ENCODE data around the gene SLC16A12.
A peak's percentile ranks its signal among the peaks of the same experiment; 100 is the strongest.

Gene SLC16A12

GRCh38 chr10:89513206-89513605, 22.2 kb downstream of the SLC16A12 start:
- no peaks in the 10 kb centered on the region for H3K36me3 ChIP-seq (ENCODE audit: control insufficient read depth, insufficient read depth, low read length)
- no peaks in the 10 kb centered on the region for H3K27me3 ChIP-seq (ENCODE audit: control insufficient read depth, insufficient read depth, low read length)
- no peak overlapping the region for H3K4me3 ChIP-seq (ENCODE audit: low read depth, low read length)
- no peak overlapping the region for H3K27ac ChIP-seq (ENCODE audit: low read depth, low read length)
- no peak overlapping the region for H3K9ac ChIP-seq (ENCODE audit: low read depth, low read length)
- H3K9me3 ChIP-seq (ENCODE audit: control insufficient read depth, insufficient read depth, low read length), result no peaks in the 10 kb centered on the region; the same call in 1 of the 2 replicates
- peaks cover 11% of the 10 kb centered on the region for H3K4me1 ChIP-seq (ENCODE audit: control insufficient read depth, insufficient read depth, low read length)

DNA sequence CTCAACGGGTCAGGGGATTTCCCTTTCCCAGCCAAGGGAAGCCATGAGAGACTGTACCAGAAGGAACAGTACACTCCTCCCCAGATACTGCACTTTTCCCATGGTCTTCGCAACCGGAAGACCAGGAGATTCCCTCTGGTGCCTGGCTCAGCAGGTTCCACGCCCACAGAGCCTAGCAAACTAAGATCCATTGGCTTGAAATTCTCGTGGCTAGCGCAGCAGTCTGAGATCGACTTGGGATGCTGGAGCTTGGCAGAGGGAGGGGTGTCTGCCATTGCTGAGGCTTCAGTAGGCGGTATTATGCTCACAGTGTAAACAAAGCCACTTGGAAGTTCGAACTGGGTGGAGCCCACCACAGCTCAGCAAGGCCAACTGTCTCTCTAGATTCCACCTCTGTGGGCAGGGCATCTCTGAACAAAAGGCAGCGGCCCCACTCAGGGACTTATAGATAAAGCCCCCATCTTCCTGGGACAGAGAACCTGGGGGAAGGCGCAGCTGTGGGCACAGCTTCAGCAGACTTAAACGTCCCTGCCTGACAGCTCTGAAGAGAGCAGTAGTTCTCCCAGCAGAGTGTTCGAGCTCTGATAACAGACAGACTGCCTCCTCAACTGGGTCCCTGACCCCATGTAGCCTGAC, 29.6 kb downstream of the SLC16A12 start:
- Histone ChIP-seq H3K9ac (ENCODE audit: low read depth, low read length) (no peak overlapping the region), H3K4me1 (ENCODE audit: control insufficient read depth, insufficient read depth, low read length) (no peaks in the 10 kb centered on the region), H3K27ac (ENCODE audit: low read depth, low read length) (no peak overlapping the region), H3K36me3 (ENCODE audit: control insufficient read depth, insufficient read depth, low read length) (no peaks in the 10 kb centered on the region), H3K9me3 (ENCODE audit: control insufficient read depth, insufficient read depth, low read length) (no peaks in the 10 kb centered on the region; the same call in 1 of the 2 replicates), H3K27me3 (ENCODE audit: control insufficient read depth, insufficient read depth, low read length) (no peaks in the 10 kb centered on the region), H3K4me3 (ENCODE audit: low read depth, low read length) (no peak overlapping the region)

DNA sequence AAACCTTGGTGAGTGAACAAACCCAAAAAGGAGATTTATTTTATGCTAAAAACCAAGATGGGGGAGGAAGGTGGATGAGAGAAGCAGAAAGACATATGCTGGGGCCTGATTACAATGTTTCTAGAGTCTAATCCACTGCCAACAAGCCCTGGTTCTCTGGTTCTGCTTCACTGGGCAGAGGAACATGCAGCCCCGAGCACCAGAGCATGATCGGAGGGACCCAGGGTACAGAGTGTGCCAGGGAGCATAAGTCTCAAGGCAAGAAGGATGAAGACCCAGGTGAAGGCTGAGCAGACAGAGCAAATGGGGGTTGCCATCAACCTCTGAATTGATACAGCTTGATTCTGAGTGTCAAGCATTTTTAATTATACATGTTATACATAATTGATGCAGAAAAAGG, 30.7 kb downstream of the SLC16A12 start:
- Histone ChIP-seq H3K27ac (ENCODE audit: low read depth, low read length) (no peak overlapping the region), H3K27me3 (ENCODE audit: control insufficient read depth, insufficient read depth, low read length) (no peaks in the 10 kb centered on the region), H3K9me3 (ENCODE audit: control insufficient read depth, insufficient read depth, low read length) (no peaks in the 10 kb centered on the region), H3K9ac (ENCODE audit: low read depth, low read length) (no peak overlapping the region), H3K4me1 (ENCODE audit: control insufficient read depth, insufficient read depth, low read length) (no peaks in the 10 kb centered on the region), H3K4me3 (ENCODE audit: low read depth, low read length) (no peak overlapping the region), H3K36me3 (ENCODE audit: control insufficient read depth, insufficient read depth, low read length) (no peaks in the 10 kb centered on the region)

DNA sequence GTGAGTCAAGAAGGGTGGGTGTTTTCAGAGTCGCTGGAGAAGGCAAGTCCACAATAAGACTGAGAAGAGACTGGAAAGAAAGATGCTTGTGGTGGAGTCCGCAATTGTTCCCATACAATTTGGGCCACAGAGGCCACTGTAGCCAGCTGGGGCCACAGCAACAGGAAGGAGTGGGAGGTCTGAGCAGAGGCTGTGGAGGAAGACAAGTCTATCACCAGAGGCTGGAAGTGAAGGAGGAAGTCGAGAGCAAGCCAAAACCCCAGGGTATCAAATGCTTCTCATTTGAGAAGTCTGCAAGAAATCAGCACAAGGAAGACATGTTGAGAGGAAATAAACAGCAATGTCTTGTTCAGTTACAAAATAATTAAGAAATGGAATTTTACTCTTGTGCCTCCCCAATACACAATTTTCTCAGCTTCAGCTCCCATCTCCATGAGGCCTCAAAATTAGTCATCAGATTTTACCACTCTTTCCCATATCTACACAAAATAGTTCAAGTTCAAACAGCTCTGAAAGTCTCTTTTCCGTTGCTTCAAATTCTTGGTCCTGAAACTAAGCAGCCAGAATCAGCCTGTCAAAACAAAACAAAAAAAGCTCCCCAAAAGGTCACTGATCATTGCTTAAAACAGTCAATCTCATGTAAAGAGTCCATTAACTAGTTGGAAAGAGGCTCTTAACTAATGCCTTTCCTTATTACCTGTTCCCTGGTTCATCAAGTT, 31.6 kb downstream of the SLC16A12 start:
- Histone ChIP-seq H3K4me3 (ENCODE audit: low read depth, low read length) (no peak overlapping the region), H3K27ac (ENCODE audit: low read depth, low read length) (no peak overlapping the region), H3K27me3 (ENCODE audit: control insufficient read depth, insufficient read depth, low read length) (no peaks in the 10 kb centered on the region), H3K9ac (ENCODE audit: low read depth, low read length) (no peak overlapping the region), H3K4me1 (ENCODE audit: control insufficient read depth, insufficient read depth, low read length) (no peaks in the 10 kb centered on the region), H3K9me3 (ENCODE audit: control insufficient read depth, insufficient read depth, low read length) (no peaks in the 10 kb centered on the region), H3K36me3 (ENCODE audit: control insufficient read depth, insufficient read depth, low read length) (no peaks in the 10 kb centered on the region)

DNA sequence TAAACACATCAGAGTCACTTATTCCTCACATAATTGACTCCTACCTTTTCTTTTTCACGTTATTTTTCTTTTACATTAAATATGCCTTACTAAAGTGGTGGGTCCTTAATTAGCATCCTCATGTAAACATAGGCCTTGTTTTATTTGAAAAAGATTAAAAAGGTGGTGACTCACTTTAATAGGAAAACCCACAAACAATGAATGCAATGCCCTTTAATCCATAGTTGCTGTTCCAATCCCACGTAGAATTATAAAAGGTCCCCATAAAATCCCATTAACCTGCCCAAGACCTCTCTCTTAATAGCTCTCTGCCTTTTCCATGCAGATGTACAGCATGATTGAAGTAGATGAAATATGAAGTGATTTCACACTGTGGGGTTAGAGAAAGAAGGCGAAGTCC, 32.2 kb downstream of the SLC16A12 start:
- H3K4me1 ChIP-seq (ENCODE audit: control insufficient read depth, insufficient read depth, low read length), result no peaks in the 10 kb centered on the region
- no peaks in the 10 kb centered on the region for H3K9me3 ChIP-seq (ENCODE audit: control insufficient read depth, insufficient read depth, low read length)
- H3K36me3 ChIP-seq (ENCODE audit: control insufficient read depth, insufficient read depth, low read length), result no peaks in the 10 kb centered on the region
- no peaks in the 10 kb centered on the region for H3K27me3 ChIP-seq (ENCODE audit: control insufficient read depth, insufficient read depth, low read length)
- H3K4me3 ChIP-seq (ENCODE audit: low read depth, low read length), result no peak overlapping the region
- no peak overlapping the region for H3K27ac ChIP-seq (ENCODE audit: low read depth, low read length)
- H3K9ac ChIP-seq (ENCODE audit: low read depth, low read length), result no peak overlapping the region

GRCh38 chr10:89502549-89502948, 32.8 kb downstream of the SLC16A12 start:
- no peak overlapping the region for H3K27ac ChIP-seq (ENCODE audit: low read depth, low read length)
- no peaks in the 10 kb centered on the region for H3K36me3 ChIP-seq (ENCODE audit: control insufficient read depth, insufficient read depth, low read length)
- H3K27me3 ChIP-seq (ENCODE audit: control insufficient read depth, insufficient read depth, low read length), result no peaks in the 10 kb centered on the region
- H3K9me3 ChIP-seq (ENCODE audit: control insufficient read depth, insufficient read depth, low read length), result no peaks in the 10 kb centered on the region
- no peaks in the 10 kb centered on the region for H3K4me1 ChIP-seq (ENCODE audit: control insufficient read depth, insufficient read depth, low read length)
- H3K4me3 ChIP-seq (ENCODE audit: low read depth, low read length), result no peak overlapping the region
- H3K9ac ChIP-seq (ENCODE audit: low read depth, low read length), result no peak overlapping the region

DNA sequence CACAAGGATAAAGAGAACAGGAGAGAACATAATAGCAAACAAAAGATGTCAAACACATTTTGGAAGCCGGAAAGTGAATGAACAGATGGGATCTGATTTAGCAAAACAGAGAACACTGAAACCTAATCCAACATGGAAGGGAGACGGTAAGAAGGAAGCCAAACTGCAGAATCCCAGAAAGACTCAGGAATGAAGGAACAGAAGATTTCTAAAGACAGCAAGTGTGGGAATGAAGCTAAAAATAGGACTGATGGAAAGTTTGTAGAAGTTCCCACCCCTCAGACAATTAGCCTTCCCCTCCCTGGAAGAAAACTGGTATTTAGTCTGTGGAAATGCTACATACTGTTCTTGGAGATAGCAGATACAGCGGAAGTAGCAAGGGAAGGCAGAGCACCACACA, 40.8 kb downstream of the SLC16A12 start:
- H3K4me1 ChIP-seq (ENCODE audit: control insufficient read depth, insufficient read depth, low read length), result peaks cover 19% of the 10 kb centered on the region

DNA sequence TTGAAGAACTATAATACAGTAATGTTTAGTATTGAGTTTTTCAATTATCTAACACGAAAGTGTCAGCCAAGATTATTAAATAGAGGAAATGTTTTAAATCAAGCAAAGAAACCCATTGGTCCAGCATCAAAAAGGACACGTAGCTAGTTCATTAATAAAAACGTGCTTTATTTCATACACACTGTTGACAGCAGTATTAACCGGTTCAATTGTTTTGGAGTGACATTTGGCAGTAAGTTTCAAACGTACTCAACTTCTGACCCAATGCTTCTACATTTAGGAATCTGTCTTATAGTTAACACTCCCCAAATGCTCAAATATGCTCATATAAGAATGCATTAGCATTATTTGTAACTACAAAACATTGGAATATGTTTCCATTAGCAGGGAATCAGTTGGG, 41.3 kb downstream of the SLC16A12 start:
- H3K4me3 ChIP-seq (ENCODE audit: low read depth, low read length), result no peak overlapping the region
- H3K27me3 ChIP-seq (ENCODE audit: control insufficient read depth, insufficient read depth, low read length), result no peaks in the 10 kb centered on the region
- H3K9me3 ChIP-seq (ENCODE audit: control insufficient read depth, insufficient read depth, low read length), result no peaks in the 10 kb centered on the region
- no peaks in the 10 kb centered on the region for H3K36me3 ChIP-seq (ENCODE audit: control insufficient read depth, insufficient read depth, low read length)
- peaks cover 19% of the 10 kb centered on the region for H3K4me1 ChIP-seq (ENCODE audit: control insufficient read depth, insufficient read depth, low read length)
- no peak overlapping the region for H3K27ac ChIP-seq (ENCODE audit: low read depth, low read length)
- H3K9ac ChIP-seq (ENCODE audit: low read depth, low read length), result no peak overlapping the region

More for the DNA sequence above, 40.8 kb downstream of the SLC16A12 start:
- H3K36me3 ChIP-seq (ENCODE audit: control insufficient read depth, insufficient read depth, low read length), result no peaks in the 10 kb centered on the region
- no peak overlapping the region for H3K9ac ChIP-seq (ENCODE audit: low read depth, low read length)
- no peaks in the 10 kb centered on the region for H3K9me3 ChIP-seq (ENCODE audit: control insufficient read depth, insufficient read depth, low read length)
- no peak overlapping the region for H3K27ac ChIP-seq (ENCODE audit: low read depth, low read length)
- no peak overlapping the region for H3K4me3 ChIP-seq (ENCODE audit: low read depth, low read length)
- H3K27me3 ChIP-seq (ENCODE audit: control insufficient read depth, insufficient read depth, low read length), result no peaks in the 10 kb centered on the region

- Histone ChIP-seq H3K27ac (ENCODE audit: low read depth, low read length) (no peak overlapping the region), H3K9me3 (ENCODE audit: control insufficient read depth, insufficient read depth, low read length) (no peaks in the 10 kb centered on the region), H3K4me1 (ENCODE audit: control insufficient read depth, insufficient read depth, low read length) (peaks cover 19% of the 10 kb centered on the region), H3K4me3 (ENCODE audit: low read depth, low read length) (no peak overlapping the region), H3K36me3 (ENCODE audit: control insufficient read depth, insufficient read depth, low read length) (no peaks in the 10 kb centered on the region), H3K27me3 (ENCODE audit: control insufficient read depth, insufficient read depth, low read length) (no peaks in the 10 kb centered on the region), H3K9ac (ENCODE audit: low read depth, low read length) (no peak overlapping the region)
Measured at GRCh38 chr10:89491932-89492331, 43.5 kb downstream of the SLC16A12 start.

DNA sequence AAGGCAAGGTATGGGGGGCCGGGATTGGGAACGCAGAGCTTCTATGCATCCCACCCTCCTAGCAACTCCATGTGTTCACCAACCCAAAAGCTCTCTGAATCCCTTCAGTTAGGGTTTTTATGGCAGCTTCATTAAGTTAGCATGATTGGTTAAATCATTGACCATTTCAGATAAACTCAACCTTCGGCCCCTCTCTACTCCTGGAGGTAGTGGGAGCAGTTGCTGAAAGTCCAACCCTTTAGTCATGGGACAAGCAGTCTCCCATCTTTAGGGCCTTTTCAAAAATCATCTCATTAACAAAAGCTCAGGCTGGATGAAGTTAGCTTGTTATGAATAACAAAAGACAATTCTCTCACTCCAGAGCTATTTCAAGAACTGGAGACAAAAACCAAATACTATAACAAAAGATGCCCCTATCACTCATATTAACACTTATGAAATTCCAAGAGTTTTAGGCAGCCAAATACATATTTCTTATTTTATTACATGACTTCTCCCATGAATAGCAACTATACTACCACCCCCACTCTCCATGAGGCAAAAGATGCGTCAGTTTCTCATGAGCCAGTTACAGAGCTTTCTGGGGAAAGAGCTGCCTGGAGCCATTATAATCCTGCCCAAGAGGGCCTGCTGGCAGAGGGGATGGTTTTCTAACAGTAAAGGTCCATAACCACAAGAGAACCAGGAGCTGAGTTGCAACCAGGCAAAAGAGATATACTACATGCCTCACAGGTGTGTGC, 44.6 kb downstream of the SLC16A12 start:
- peaks cover 19% of the 10 kb centered on the region for H3K4me1 ChIP-seq (ENCODE audit: control insufficient read depth, insufficient read depth, low read length)
- peak overlapping the region; percentile 76 for H3K27ac ChIP-seq (ENCODE audit: low read depth, low read length)
- H3K9me3 ChIP-seq (ENCODE audit: control insufficient read depth, insufficient read depth, low read length), result no peaks in the 10 kb centered on the region
- no peak overlapping the region for H3K9ac ChIP-seq (ENCODE audit: low read depth, low read length)
- H3K36me3 ChIP-seq (ENCODE audit: control insufficient read depth, insufficient read depth, low read length), result no peaks in the 10 kb centered on the region
- no peaks in the 10 kb centered on the region for H3K27me3 ChIP-seq (ENCODE audit: control insufficient read depth, insufficient read depth, low read length)
- H3K4me3 ChIP-seq (ENCODE audit: low read depth, low read length), result no peak overlapping the region

- no peaks in the 10 kb centered on the region for H3K9me3 ChIP-seq (ENCODE audit: control insufficient read depth, insufficient read depth, low read length)
- no peak overlapping the region for H3K4me3 ChIP-seq (ENCODE audit: low read depth, low read length)
- H3K4me1 ChIP-seq (ENCODE audit: control insufficient read depth, insufficient read depth, low read length), result peaks cover 17% of the 10 kb centered on the region
- no peaks in the 10 kb centered on the region for H3K36me3 ChIP-seq (ENCODE audit: control insufficient read depth, insufficient read depth, low read length)
- H3K9ac ChIP-seq (ENCODE audit: low read depth, low read length), result no peak overlapping the region
- H3K27me3 ChIP-seq (ENCODE audit: control insufficient read depth, insufficient read depth, low read length), result no peaks in the 10 kb centered on the region
- H3K27ac ChIP-seq (ENCODE audit: low read depth, low read length), result no peak overlapping the region
Measured at GRCh38 chr10:89482256-89482655, 53.1 kb downstream of the SLC16A12 start.
